Measurements from ENCODE around the gene TEX2. TPM values are rescaled to one million over a fixed set of nuclear protein-coding genes. Genes with fewer than 3 reads are reported as not detected.
"Not testable (repeated sequence)": the region's sequence is repeated elsewhere in the genome, so short reads cannot be mapped to it uniquely, and the experiment has no call there.

The TEX2 gene
- total RNA-seq, 3 donors from 2014 or later = 27.5 to 38.5 (median 30.2) TPM

DNA sequence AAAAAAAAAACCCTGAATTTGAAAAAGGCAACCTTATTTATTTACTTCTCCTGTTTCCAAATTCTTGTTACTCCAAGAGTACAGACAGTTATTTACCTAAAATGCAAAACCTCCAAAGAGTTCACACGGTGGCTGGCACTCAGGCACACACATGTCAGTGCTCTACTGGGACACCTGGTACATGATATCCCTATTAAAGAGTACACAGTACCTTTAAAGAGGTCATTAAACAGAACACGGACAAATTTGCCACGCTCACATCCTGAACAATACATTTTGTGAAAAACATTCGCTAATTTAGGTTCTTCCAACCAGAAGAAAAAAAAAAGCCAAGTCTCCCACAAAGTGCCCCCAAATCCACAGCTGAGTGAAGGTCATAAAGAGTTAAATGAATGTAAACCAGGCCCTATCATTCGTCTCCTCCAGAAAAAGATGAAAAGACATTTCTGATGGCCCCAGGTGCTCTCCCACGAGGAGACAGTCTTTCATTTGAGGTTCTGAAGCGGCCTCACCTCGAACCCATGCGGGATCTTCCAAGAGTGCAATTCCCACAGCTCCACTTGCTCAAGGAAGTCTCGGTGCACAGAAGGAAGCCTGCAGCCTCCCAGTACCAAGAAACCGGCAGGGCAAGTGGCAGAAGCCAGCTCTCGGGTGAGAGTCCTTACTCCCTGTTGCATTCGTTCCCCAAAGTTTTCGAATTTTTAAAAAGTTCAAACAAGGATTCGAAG is 134.1 kb downstream of the TEX2 start:
- Histone ChIP-seq H3K4me1 (ENCODE audit: low read depth) (peaks cover 17% of the 10 kb centered on the region), H3K9me3 (no peaks in the 10 kb centered on the region), H3K36me3 (ENCODE audit: low read depth) (no peaks in the 10 kb centered on the region), H3K4me3 (peak overlapping the region; percentile 80)
- peak; percentile 60 to 68 (median 63) for DNase-seq
- TF ChIP-seq, protein P1, sequence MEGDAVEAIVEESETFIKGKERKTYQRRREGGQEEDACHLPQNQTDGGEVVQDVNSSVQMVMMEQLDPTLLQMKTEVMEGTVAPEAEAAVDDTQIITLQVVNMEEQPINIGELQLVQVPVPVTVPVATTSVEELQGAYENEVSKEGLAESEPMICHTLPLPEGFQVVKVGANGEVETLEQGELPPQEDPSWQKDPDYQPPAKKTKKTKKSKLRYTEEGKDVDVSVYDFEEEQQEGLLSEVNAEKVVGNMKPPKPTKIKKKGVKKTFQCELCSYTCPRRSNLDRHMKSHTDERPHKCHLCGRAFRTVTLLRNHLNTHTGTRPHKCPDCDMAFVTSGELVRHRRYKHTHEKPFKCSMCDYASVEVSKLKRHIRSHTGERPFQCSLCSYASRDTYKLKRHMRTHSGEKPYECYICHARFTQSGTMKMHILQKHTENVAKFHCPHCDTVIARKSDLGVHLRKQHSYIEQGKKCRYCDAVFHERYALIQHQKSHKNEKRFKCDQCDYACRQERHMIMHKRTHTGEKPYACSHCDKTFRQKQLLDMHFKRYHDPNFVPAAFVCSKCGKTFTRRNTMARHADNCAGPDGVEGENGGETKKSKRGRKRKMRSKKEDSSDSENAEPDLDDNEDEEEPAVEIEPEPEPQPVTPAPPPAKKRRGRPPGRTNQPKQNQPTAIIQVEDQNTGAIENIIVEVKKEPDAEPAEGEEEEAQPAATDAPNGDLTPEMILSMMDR (IDR thresholded peaks at IDR 0.05) = no peak
- intact Hi-C loops (cut with DNase I, micrococcal nuclease) = no loop called here
- ATAC-seq = peak; percentile 43

DNA sequence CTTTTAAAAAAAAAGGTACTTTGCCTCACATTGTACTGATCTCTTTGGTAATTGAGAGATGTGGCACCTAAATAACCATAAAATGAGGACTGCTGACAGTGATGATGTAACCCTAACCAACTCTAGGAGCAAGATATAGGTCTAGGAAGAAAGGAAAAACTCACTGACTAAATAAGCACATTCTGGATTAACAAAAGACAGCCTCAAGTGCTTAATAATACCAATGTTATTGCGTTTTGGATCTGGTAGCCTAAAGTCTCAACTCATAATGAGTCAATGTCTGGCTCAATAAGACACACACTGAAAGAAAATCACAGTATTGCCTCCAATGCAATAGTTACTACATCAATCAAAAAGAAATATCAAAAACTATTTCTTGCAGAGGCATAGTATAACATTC is 136.1 kb downstream of the TEX2 start:
- Histone ChIP-seq H3K4me3 (no peak overlapping the region), H3K4me1 (ENCODE audit: low read depth) (peaks cover 15% of the 10 kb centered on the region), H3K9me3 (no peaks in the 10 kb centered on the region), H3K36me3 (ENCODE audit: low read depth) (no peaks in the 10 kb centered on the region)
- no peak for ATAC-seq
- no peak for DNase-seq
- intact Hi-C loops (cut with DNase I, micrococcal nuclease) = no loop called here
- TF ChIP-seq, protein P1 (IDR thresholded peaks at IDR 0.05) = no peak

DNA sequence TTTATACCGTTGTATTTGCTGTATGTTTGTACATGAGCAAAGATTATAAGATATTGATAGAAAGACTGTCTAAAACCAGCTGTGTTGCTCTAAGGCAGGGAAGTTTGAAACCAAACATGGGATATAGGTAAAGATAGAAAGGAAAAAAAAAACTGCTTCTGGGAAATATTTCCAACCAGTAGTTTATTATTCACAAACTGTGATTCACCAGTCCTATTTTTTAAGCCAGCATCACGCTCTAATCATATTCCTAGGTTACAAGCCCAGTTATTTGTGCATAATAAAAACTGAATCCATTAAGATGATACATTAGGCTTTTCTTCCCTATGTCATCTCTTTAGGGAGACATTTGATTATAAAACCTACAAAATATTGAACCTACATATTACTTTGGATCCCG is 137.1 kb downstream of the TEX2 start:
- H3K4me1 ChIP-seq (ENCODE audit: low read depth) = peaks cover 15% of the 10 kb centered on the region
- TF ChIP-seq, protein P1 (IDR thresholded peaks at IDR 0.05) = no peak
- DNase-seq = no peak
- ATAC-seq = no peak
- no peak overlapping the region for H3K4me3 ChIP-seq
- H3K9me3 ChIP-seq = no peaks in the 10 kb centered on the region
- no peaks in the 10 kb centered on the region for H3K36me3 ChIP-seq (ENCODE audit: low read depth)
- intact Hi-C loops (cut with DNase I, micrococcal nuclease) = no loop called here

DNA sequence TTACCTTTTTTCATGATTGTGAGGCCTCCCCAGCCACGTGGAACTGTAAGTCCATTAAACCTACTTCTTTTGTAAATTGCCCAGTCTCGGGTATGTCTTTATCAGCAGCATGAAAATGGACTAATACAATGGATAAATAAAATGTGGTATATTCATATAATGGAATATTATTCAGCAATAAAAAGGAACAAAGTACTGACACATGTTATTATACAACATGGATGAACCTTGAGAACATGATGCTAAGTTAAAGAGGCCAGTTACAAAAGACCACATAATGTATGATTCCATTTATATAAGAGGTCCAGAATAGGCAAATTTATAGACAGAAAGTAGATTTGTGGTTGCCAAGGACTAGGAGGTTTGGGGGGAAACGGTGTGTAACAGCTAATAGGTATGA is 138.5 kb downstream of the TEX2 start:
- intact Hi-C loops (cut with DNase I, micrococcal nuclease) = no loop called here
- TF ChIP-seq, protein P1 (IDR thresholded peaks at IDR 0.05) = no peak
- no peaks in the 10 kb centered on the region for H3K36me3 ChIP-seq (ENCODE audit: low read depth)
- DNase-seq (no peak), ATAC-seq (no peak)
- no peaks in the 10 kb centered on the region for H3K9me3 ChIP-seq
- H3K4me1 ChIP-seq (ENCODE audit: low read depth) = peaks cover 11% of the 10 kb centered on the region
- no peak overlapping the region for H3K4me3 ChIP-seq

DNA sequence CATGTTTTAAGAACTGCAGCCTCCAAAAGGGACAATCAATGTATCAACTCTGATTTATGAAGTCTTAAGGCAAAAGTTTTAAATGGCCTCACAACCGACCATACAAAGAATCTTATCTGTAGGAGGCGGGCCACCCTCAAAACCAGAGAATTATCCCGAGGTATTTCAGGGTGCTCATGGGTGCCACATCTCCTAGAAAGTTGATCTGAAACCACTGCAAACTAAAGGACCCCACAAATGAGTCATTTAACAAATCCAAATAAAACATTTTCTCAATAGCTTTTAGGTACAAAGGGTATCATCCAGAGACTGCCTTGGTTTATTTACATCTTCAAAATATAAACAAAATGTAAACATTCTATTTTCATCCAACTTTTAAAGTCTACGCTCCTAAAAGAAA is 139.9 kb downstream of the TEX2 start:
- intact Hi-C loops (cut with DNase I, micrococcal nuclease) = no loop called here
- ATAC-seq (no peak), DNase-seq (no peak)
- H3K36me3 ChIP-seq (ENCODE audit: low read depth) = no peaks in the 10 kb centered on the region
- TF ChIP-seq, protein P1 (IDR thresholded peaks at IDR 0.05) = no peak
- peaks cover 15% of the 10 kb centered on the region for H3K4me1 ChIP-seq (ENCODE audit: low read depth)
- H3K4me3 ChIP-seq = no peak overlapping the region
- no peaks in the 10 kb centered on the region for H3K9me3 ChIP-seq

DNA sequence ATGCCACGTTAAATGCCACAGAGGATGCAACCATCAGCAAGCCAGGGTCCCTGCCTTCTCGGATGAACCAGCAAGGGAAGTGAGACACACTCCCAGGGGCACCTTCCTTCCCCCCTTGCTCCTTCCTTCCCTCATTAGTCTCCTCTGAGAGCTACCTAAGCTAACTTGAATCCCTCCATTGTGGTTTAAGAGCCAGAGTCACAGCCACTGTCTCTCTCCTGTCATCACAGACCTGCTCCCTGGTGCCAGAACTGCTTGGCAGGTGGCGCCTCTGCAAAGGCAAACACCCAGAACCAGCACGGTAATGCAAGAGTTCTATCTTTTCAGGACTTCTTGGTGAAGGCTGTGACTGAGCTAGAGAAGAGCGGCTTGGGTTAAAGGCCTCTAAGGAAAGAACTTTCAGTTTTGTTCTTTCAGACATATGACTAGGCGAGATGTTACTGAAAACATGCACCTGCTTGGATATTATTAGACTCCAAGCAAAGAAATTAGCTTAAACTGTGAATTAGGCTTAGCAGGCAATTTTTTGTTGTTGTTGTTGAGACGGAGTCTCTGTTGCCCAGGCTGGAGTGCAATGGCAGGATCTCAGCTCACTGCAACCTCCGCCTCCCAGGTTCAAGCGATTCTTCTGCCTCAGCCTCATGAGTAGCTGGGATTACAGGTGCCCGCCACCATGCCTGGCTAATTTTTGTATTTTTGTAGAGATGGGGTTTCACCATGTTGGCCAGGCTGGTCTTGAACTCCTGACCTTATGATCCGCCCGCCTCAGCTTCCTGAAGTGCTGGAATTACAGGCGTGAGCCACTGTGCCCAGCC is 141.9 kb downstream of the TEX2 start:
- ATAC-seq = peak; percentile 50
- H3K36me3 ChIP-seq (ENCODE audit: low read depth); H3K9me3 ChIP-seq; intact Hi-C loops (cut with DNase I, micrococcal nuclease); DNase-seq; H3K4me3 ChIP-seq: not testable (repeated sequence)
- H3K4me1 ChIP-seq (ENCODE audit: low read depth) = peaks cover 12% of the 10 kb centered on the region
